HG02973 (cell line): ENCODE data around the gene NAA25.
A peak's percentile ranks its signal among the peaks of the same experiment; 100 is the strongest.
"Not testable (repeated sequence)": the region's sequence is repeated elsewhere in the genome, so short reads cannot be mapped to it uniquely, and the experiment has no call there.

Experiments used
- ATAC-seq: cut with Tn5 transposase; IDR thresholded peaks from one replicate; pipeline ENCODE4 v1.9.1; 2021; ENCODE audit warnings: moderate library complexity; ENCODE audit not compliant: unreplicated experiment

The NAA25 gene

GRCh38 chr12:112066566-112066965, 42.0 kb downstream of the NAA25 start:
- no peak for ATAC-seq

DNA sequence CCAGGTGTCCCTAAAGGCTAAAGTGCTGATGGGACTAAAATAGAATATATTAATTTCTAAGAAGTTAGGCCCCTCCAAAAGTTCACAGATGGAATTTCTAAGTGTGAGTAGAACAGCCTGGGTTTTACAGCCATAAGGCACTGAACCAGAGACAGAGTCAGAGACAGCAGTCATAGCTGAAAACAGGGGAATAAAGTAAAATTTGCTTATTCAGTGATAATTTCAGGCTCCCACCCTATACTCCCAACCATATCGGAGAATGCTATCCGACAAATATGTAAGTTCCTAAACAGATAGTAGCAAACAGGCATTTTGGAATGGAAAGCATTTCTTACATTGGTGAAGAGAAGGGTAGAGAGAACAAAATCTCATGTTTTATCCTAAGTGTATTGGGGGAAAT, 45.3 kb downstream of the NAA25 start:
- ATAC-seq: no peak

- no peak for ATAC-seq
Measured at GRCh38 chr12:112061137-112061536, 47.4 kb downstream of the NAA25 start.

DNA sequence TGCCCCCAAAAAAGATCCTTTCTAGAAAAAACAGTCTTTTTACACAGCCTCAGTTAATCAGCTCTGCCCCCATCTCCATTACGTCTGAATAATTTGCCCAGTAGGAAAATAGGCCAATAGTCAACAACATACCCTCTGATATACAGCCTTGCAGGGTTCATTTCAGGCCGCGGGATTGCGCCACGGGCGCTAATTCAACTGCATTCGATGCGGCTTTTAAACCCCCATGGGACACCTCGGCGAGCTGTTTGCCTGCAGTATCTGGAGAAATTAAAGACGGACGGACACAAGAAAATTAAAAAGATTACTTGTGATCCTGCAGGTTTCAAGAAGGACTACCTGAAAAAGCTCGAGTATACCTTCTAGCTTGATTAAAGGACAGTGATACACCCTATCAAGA, 59.2 kb downstream of the NAA25 start:
- no peak for ATAC-seq

DNA sequence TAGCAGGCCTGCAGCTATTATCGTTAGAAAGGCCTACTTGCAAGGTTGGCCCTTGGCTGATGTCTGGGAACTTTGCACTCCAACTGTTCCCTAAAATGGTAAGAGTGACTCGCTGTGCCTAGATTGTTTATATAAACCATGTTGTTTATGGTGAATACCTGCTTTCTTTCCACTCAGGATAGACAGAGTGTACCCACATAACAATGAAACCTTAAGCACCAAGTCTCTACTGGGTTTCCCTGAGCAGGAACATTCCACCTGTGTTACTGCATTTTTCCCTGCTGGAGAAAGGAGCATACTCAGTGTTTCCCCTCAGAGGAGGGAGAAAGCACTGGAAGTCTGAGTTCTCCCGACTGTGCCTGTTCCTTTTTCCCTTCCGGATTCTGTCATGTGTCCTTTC, 62.6 kb downstream of the NAA25 start:
- no peak for ATAC-seq

DNA sequence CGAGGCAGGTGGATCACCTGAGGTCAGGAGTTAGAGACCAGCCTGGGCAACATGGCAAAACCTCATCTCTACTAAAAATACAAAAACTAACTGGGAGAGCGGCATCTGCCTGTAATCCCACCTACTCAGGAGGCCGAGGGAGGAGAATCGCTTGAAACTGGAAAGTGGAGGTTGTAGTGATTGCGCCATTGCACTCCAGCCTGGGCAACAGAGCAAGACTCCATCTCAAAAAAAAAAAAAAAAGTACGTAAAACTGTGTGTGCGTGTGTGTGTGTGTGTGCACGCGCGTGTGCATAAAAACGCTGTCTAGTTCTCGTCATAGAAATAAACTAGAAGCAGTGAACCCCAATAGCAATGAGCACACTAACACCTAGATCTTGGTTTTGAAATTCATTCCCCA, 72.0 kb downstream of the NAA25 start:
- ATAC-seq: not testable (repeated sequence)

GRCh38 chr12:112035219-112035785, 73.3 kb downstream of the NAA25 start:
- no peak for ATAC-seq

GRCh38 chr12:112032292-112032691, 76.3 kb downstream of the NAA25 start:
- no peak for ATAC-seq

- no peak for ATAC-seq
Measured at GRCh38 chr12:112031472-112031871, 77.1 kb downstream of the NAA25 start.

GRCh38 chr12:112029301-112029700, 79.3 kb downstream of the NAA25 start:
- no peak for ATAC-seq

DNA sequence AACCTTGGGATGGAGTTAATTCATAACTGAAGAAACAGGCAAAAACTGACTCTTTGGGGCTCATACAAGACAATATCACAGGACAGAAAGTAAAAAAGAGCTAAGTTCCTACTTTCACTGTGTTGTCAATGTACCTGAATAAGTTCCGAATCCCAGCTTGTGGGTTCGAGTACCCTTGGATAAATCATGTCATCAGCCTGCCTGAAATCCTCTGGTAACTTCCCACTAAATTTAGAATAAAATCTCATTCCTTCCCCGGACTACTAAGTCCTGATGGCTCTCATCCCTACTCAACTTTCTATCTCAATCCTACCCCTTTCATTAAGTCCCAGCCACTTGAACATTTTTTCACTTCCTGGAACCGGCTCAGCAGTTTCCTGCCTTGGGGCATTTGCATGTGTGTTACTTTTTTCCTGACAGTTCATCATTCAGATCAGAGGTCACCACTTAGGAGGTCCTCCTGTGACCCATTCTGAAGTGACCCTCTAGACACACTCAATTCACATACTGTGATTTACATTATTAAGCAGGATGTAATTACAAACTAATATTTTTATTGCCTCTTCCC, 82.7 kb downstream of the NAA25 start:
- ATAC-seq: no peak

DNA sequence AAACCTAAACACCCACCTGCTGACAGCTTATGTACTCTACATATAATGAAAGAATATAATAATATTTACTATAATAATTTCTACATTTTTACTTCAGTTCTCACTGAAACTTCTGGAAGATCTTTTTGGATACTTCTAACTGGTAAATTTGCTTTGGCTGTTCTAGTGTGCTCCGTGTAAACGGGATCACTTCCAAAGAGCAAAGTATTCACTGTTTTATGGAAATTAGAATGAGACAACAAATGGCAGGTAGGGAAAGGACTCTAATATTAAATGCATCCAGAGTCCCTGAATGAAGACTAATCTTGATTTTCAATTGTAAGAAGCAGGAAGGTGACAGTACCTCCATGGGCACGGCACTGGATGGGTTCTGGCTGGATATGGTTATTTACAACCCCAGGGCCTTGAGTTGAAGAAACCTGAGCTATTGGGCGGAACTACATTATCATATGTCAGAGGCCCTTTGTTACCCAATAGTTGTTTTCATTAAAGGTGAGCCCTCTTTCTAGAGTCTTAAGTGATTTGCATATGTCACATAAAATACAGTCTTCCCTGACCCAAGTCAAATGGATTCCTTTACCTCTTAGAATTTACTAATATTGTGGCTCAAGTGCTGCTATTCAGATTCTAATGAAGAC, 84.7 kb downstream of the NAA25 start:
- ATAC-seq: no peak

DNA sequence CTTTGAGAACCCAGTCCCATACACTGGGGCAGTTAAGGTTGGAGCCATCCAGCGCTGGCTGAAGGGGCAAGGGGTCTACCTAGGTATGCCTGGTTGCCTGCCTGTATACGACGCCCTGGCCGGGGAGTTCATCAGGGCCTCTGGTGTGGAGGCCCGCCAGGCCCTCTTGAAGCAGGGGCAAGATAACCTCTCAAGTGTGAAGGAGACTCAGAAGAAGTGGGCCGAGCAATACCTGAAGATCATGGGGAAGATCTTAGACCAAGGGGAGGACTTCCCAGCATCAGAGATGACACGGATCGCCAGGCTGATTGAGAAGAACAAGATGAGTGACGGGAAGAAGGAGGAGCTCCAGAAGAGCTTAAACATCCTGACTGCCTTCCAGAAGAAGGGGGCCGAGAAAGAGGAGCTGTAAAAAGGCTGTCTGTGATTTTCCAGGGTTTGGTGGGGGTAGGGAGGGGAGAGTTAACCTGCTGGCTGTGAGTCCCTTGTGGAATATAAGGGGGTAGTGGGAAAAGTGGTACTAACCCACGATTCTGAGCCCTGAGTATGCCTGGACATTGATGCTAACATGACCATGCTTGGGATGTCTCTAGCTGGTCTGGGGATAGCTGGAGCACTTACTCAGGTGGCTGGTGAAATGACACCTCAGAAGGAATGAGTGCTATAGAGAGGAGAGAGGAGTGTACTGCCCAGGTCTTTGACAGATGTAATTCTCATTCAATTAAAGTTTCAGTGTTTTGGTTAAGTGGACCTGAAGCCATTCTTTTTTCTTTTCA, 86.2 kb downstream of the NAA25 start:
- no peak for ATAC-seq

GRCh38 chr12:112020947-112021457, 87.6 kb downstream of the NAA25 start:
- ATAC-seq: no peak

- no peak for ATAC-seq
Measured at GRCh38 chr12:112018571-112019237, 89.9 kb downstream of the NAA25 start.

GRCh38 chr12:112017041-112017440, 91.5 kb downstream of the NAA25 start:
- ATAC-seq: no peak

- no peak for ATAC-seq
Measured at GRCh38 chr12:112015938-112016337, 92.6 kb downstream of the NAA25 start.

DNA sequence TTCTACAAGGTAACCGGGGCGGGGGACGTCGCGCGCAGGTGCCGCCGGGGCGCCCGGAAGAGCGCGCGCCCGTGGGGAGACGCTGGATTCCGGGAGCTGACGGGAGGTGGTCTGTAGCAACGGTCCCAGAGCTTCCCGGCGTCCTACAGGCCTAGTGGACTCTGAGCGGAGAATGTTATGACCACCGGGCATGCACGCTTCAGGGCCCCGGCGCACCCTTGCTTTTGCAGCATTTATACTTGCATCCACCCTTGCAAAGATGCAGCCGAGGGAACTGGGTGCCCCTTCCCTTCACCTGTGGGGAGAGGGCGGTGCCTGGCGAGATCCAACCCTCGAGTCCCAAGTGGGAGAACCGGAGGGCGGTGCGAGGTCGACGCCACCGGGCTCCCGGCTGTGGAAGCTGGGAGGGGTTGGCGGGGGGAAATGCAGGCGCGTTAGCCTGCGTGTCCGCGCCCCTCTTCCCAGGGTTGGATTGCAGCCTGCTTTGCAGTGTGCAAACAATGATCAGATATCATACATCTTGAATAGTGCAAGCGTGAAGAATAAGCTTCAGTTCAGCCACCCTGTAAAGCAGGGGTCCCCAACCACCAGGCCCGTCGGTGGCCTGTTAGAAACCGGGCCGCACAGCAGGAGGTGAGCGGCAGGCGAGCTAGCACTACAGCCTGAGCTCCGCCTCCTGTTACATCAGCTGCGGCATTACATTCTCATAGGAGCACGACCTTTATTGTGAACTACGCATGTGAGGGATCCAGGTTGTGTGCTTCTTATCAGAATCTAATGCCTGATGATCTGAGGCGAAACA, 94.8 kb downstream of the NAA25 start:
- ATAC-seq: no peak

DNA sequence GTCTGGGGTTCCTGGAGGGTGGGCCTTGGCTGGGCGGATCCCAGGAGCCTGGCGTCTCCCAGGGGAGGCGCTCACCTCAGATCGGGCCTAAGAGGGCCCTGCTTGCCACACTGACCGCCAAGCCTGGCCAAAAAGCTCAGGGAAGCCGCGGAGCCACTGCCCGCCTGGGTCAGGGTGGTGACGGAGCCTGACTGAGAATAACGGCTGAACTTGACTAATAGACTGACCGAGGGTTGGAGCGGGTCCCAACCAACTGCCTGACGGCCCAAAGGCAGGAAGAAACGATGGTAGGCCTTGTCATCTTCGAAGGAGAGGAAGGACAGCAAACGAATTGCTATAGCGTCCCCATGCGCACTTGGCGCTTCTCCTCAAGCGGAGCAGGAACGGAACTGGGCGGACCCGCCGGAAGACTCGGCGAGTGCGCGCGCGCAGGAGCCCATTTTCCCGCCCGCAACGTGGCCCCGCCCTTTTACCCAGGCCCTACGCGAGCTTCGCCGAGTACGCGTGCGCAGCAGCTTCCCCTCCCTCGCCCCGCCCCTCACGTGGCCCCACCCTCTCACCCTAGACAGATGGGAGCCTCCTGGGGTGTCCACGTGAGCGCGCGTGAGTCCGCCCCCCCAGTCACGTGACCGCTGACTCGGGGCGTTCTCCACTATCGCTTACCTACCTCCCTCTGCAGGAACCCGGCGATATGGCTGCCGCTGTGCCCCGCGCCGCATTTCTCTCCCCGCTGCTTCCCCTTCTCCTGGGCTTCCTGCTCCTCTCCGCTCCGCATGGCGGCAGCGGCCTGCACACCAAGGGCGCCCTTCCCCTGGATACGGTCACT, 95.6 kb downstream of the NAA25 start, which contains the start of the genes ERP29 and TMEM116:
Gene ERP29 (plus strand): TSS at position 652 of the 826 bp plus-strand sequence. CDS start 40 bp downstream, at position 692.
Gene TMEM116 (minus strand): TSS at position 391 of the 826 bp plus-strand sequence. CDS start 7,895 bp downstream, outside the sequence.
- peak; percentile 64 for ATAC-seq
